CD4-positive, alpha-beta T cell (primary cell): ENCODE results near the gene TNIP3. TPM values are rescaled to one million over a fixed set of nuclear protein-coding genes. Genes with fewer than 3 reads are reported as not detected.

ENCODE experiments used
- ATAC-seq: fragments of 200-7000 bp; cut with Tn5 transposase; one replicate; pipeline ENCODE4 v1.10.0; 2022; ENCODE audit warnings: mild to moderate bottlenecking; ENCODE audit not compliant: poor library complexity
- CTCF ChIA-PET: fragments of 350-600 bp; sonication (Branson Sonifier 250); formaldehyde crosslinking; loops from one replicate; lab custom pipeline; 2021; ENCODE audit warnings: antibody characterized with exemption, inconsistent platforms; lab: Charles Lee
- POLR2A ChIA-PET: fragments of 350-600 bp; sonication (Branson Sonifier 250); formaldehyde crosslinking; loops from one replicate; lab custom pipeline; 2021; ENCODE audit warnings: antibody characterized with exemption, inconsistent platforms; lab: Charles Lee
- DNase-seq, 14 experiments: peaks; one replicate each; pipeline ENCODE4 v3.0.0-alpha.2; 2013 to 2020; ENCODE audit warnings: mixed read lengths in 2 of 14
- H3K27ac ChIP-seq, 2 donors: one replicate each; pipeline versions ENCODE4 v1.5.1 to v1.7.0; 2013; ENCODE audit warnings: low read length in 2 of 2, low read depth in 1 of 2, mild to moderate bottlenecking in 1 of 2
- H3K27me3 ChIP-seq, 2 experiments: 1 replicate in 1 of 2; 2 replicates in 1 of 2; pipeline versions ENCODE4 v1.6.1 to v1.7.0; 2013; ENCODE audit warnings: low read length in 2 of 2, control low read depth in 1 of 2, mild to moderate bottlenecking in 1 of 2, moderate library complexity in 1 of 2; ENCODE audit not compliant: insufficient read depth in 2 of 2, control insufficient read depth in 1 of 2
- H3K36me3 ChIP-seq: one replicate; pipeline ENCODE4 v1.6.1; 2013; ENCODE audit warnings: low read length, control low read depth; ENCODE audit not compliant: insufficient read depth
- H3K4me1 ChIP-seq: one replicate; pipeline ENCODE4 v1.6.1; 2013; ENCODE audit warnings: low read length, control low read depth; ENCODE audit not compliant: insufficient read depth
- H3K4me3 ChIP-seq: one replicate; pipeline ENCODE4 v1.5.1; 2013; ENCODE audit warnings: mild to moderate bottlenecking, low read length, moderate library complexity
- H3K9me3 ChIP-seq, 2 experiments: 1 replicate in 1 of 2; 2 replicates in 1 of 2; pipeline versions ENCODE4 v1.6.1 to v1.7.0; 2013; ENCODE audit warnings: low read length in 2 of 2, mild to moderate bottlenecking in 2 of 2, control low read depth in 1 of 2, moderate library complexity in 1 of 2; ENCODE audit not compliant: control insufficient read depth in 1 of 2, insufficient read depth in 1 of 2
- H3K27ac Mint-ChIP-seq: one replicate; pipeline ENCODE4 v1.8.0; 2020; ENCODE audit warnings: mixed read lengths
- H3K27me3 Mint-ChIP-seq: one replicate; pipeline ENCODE4 v1.8.0; 2021; ENCODE audit warnings: mixed read lengths
- H3K36me3 Mint-ChIP-seq: one replicate; pipeline ENCODE4 v1.8.0; 2021; ENCODE audit warnings: low read depth, mixed read lengths
- H3K4me1 Mint-ChIP-seq: one replicate; pipeline ENCODE4 v1.8.0; 2021; ENCODE audit warnings: low read depth, mixed read lengths
- H3K4me3 Mint-ChIP-seq: one replicate; pipeline ENCODE4 v1.8.0; 2020; ENCODE audit warnings: mild to moderate bottlenecking, mixed read lengths
- H3K9me3 Mint-ChIP-seq: one replicate; pipeline ENCODE4 v1.8.0; 2020; ENCODE audit warnings: mixed read lengths
- CTCF ChIP-seq: fragments of 200-600 bp; IDR thresholded peaks from one replicate; pipeline ENCODE4 v1.8.0; 2022; ENCODE audit warnings: antibody characterized with exemption, mild to moderate bottlenecking
- intact Hi-C, 2 experiments: fragments of 100-400 bp; cut with DNase I in 1 of 2; cut with micrococcal nuclease in 1 of 2; formaldehyde crosslinking; loops; one replicate each; pipeline versions ENCODE4 v1.15.1 to v1.9.0; 2023 to 2025; cut with DNase I, micrococcal nuclease
- total RNA-seq, 174 experiments: library from RNA in 2 of 174; stranded (reverse) in 2 of 174; gene quantifications; one replicate each; pipeline ENCODE4 v1.2.3 and lab custom pipeline; 2021 to 2026

The TNIP3 gene
- total RNA-seq, 2 experiments from 2014 or later = 0.39 to 0.66 TPM

- Histone ChIP-seq H3K4me3 (no peak overlapping the region), H3K4me1 (peaks cover 28% of the 10 kb centered on the region), H3K27ac (peak overlapping the region; percentile 46 to 57), H3K27me3 (no peaks in the 10 kb centered on the region), H3K36me3 (no peaks in the 10 kb centered on the region), H3K9me3 (no peaks in the 10 kb centered on the region)
- no peak for DNase-seq
- no peak for TF ChIP-seq CTCF
- no peaks in the 10 kb centered on the region for H3K27me3 Mint-ChIP-seq
- no peaks in the 10 kb centered on the region for H3K9me3 Mint-ChIP-seq
- POLR2A ChIA-PET = interaction anchor here (0.5 to 2.5 kb wide), 13 partner anchors 8 to 64 kb away, joined by 3 to 12 read pairs (median 5); no protein-coding TSS in a partner anchor
- no peaks in the 10 kb centered on the region for H3K36me3 Mint-ChIP-seq
- intact Hi-C loops = loop anchor here (2.0 to 5.0 kb wide), 4 partner anchors 36 to 1033 kb away; no protein-coding TSS in a partner anchor
- CTCF ChIA-PET = interaction anchor here (0.6 to 2.0 kb wide), 4 partner anchors 9 to 123 kb away, joined by 3 to 7 read pairs (median 6); no protein-coding TSS in a partner anchor
- H3K4me1 Mint-ChIP-seq = peaks cover 70% of the 10 kb centered on the region
- no peak for ATAC-seq
- peak overlapping the region; percentile 73 for H3K4me3 Mint-ChIP-seq
- peak overlapping the region; percentile 76 for H3K27ac Mint-ChIP-seq
These were observed 26.3 kb upstream of the TNIP3 start for GRCh38 chr4:121190389-121190788.

GRCh38 chr4:121189326-121190215 lies 25.4 kb upstream of the TNIP3 start:
- H3K27me3 ChIP-seq = no peaks in the 10 kb centered on the region
- H3K9me3 Mint-ChIP-seq = no peaks in the 10 kb centered on the region
- no peaks in the 10 kb centered on the region for H3K27me3 Mint-ChIP-seq
- H3K4me1 ChIP-seq = peaks cover 28% of the 10 kb centered on the region
- peak overlapping the region; percentile 46 to 57 for H3K27ac ChIP-seq
- H3K4me1 Mint-ChIP-seq = peaks cover 76% of the 10 kb centered on the region
- H3K27ac Mint-ChIP-seq = peak overlapping the region; percentile 76
- ChIA-PET CTCF (interaction anchor here (0.7 to 2.0 kb wide), 6 partner anchors 10 to 118 kb away, joined by 3 to 7 read pairs (median 4); partner anchors contain the start of gene TNIP3), POLR2A (interaction anchor here (0.5 to 2.5 kb wide), 14 partner anchors 7 to 180 kb away, joined by 3 to 12 read pairs (median 4); no protein-coding TSS in a partner anchor)
- H3K4me3 Mint-ChIP-seq = peak overlapping the region; percentile 73
- H3K36me3 ChIP-seq = no peaks in the 10 kb centered on the region
- intact Hi-C loops = loop anchor here (2.0 to 10.0 kb wide), 7 partner anchors 35 to 1032 kb away; partner anchors contain the start of gene EXOSC9 (in 1 of the 2)
- H3K4me3 ChIP-seq = peak overlapping the region; percentile 21
- H3K36me3 Mint-ChIP-seq = no peaks in the 10 kb centered on the region
- no peak for TF ChIP-seq CTCF
- DNase-seq (peak; percentile 26 to 88 (median 50)), ATAC-seq (peak; percentile 99)
- no peaks in the 10 kb centered on the region for H3K9me3 ChIP-seq

GRCh38 chr4:121187206-121187605 lies 23.1 kb upstream of the TNIP3 start:
- intact Hi-C loops = loop anchor here (5.0 to 10.0 kb wide), 3 partner anchors 45 to 618 kb away; partner anchors contain the start of gene EXOSC9 (in 1 of the 2)

More at GRCh38 chr4:121187206-121187605, 23.1 kb upstream of the TNIP3 start:
- Histone ChIP-seq H3K27ac (no peak overlapping the region), H3K9me3 (no peaks in the 10 kb centered on the region), H3K4me1 (peaks cover 38% of the 10 kb centered on the region), H3K27me3 (no peaks in the 10 kb centered on the region), H3K4me3 (no peak overlapping the region), H3K36me3 (no peaks in the 10 kb centered on the region)
- DNase-seq (no peak), ATAC-seq (no peak)
- Mint-ChIP-seq H3K4me3 (no peak overlapping the region), H3K4me1 (peaks cover 85% of the 10 kb centered on the region), H3K9me3 (no peaks in the 10 kb centered on the region), H3K27ac (no peak overlapping the region), H3K36me3 (peaks cover 2% of the 10 kb centered on the region), H3K27me3 (no peaks in the 10 kb centered on the region)
- TF ChIP-seq CTCF = no peak
- ChIA-PET CTCF (no interaction called here), POLR2A (interaction anchor here (0.9 to 1.1 kb wide), 2 partner anchors 9 to 11 kb away, joined by 3 to 5 read pairs; no protein-coding TSS in a partner anchor)
